Activated CD4-positive, alpha-beta T cell treated with anti-CD3 and anti-CD28 coated beads, Interleukin-2, amount 10 ng/mL, durations not matched to agents 7 days and 5 days (primary cell): ENCODE data around the gene GNG2. TPM values are rescaled to one million over a fixed set of nuclear protein-coding genes. Genes with fewer than 3 reads are reported as not detected.

Experiments
- CTCF ChIA-PET: fragments of 350-600 bp; sonication (Branson Sonifier 250); formaldehyde crosslinking; loops from one replicate; lab custom pipeline; 2021; ENCODE audit warnings: antibody characterized with exemption; lab: Charles Lee
- POLR2A ChIA-PET: fragments of 350-600 bp; sonication (Branson Sonifier 250); formaldehyde crosslinking; loops from one replicate; lab custom pipeline; 2021; ENCODE audit warnings: antibody characterized with exemption; lab: Charles Lee
- DNase-seq: peaks from one replicate; pipeline ENCODE4 v3.0.0-alpha.2; 2020
- H3K27ac Mint-ChIP-seq: one replicate; pipeline ENCODE4 v1.8.0; 2021; ENCODE audit warnings: mild to moderate bottlenecking, moderate library complexity, mixed read lengths
- H3K27me3 Mint-ChIP-seq: one replicate; pipeline ENCODE4 v1.8.0; 2021; ENCODE audit warnings: mixed read lengths
- H3K36me3 Mint-ChIP-seq: one replicate; pipeline ENCODE4 v1.8.0; 2021; ENCODE audit warnings: low read depth, mixed read lengths
- H3K4me1 Mint-ChIP-seq: one replicate; pipeline ENCODE4 v1.8.0; 2021; ENCODE audit warnings: mixed read lengths
- H3K4me3 Mint-ChIP-seq: one replicate; pipeline ENCODE4 v1.8.0; 2021; ENCODE audit warnings: mild to moderate bottlenecking, moderate library complexity, mixed read lengths
- H3K9me3 Mint-ChIP-seq: one replicate; pipeline ENCODE4 v1.8.0; 2021; ENCODE audit warnings: mixed read lengths
- total RNA-seq, 2 experiments: library from RNA; stranded (reverse); gene quantifications; one replicate each; pipeline ENCODE4 v1.2.3, GENCODE V29; 2021

The GNG2 gene
- total RNA-seq, 2 experiments from 2014 or later: 248 to 260 TPM

DNA sequence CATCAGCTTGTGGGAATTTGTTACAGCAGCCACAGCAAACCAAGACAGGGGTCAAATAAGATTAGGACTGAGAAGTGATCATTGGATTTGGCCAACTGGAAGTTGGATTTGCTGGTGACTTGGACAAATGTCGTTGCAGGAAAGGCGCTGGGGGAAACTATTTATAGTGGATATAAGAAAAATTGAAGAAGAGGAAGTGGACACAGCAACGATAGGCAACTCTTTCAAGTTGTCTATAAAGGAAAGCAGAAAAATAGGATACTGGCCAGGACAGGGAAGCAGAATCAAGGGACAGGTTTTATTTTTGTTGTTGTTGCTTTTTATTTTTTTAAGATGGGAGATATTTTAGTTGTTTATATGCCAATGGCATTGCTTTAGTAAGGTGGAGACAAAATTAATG is 72.8 kb downstream of the GNG2 start:
- peaks cover 38% of the 10 kb centered on the region for H3K4me1 Mint-ChIP-seq
- POLR2A ChIA-PET: no interaction called here
- H3K36me3 Mint-ChIP-seq: peaks cover 62% of the 10 kb centered on the region

DNA sequence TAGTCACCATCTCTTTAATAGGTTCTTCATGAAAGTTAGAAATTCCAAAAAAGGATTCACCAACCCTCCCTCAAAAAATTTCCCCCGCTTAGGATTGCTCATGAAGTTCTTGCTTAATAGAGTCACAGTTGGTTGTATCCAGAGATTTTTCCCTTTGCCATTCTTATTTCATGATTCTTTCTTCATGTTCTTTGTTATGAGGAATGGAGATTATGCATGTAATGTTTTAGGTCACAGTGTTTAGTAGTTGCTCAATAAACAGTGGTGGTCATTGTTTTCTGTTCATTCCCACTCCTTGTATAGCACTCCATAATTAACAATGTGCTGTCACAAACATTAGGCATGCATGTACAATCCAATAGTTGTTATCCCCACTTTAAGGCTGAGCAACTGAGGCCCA is 77.7 kb downstream of the GNG2 start:
- ChIA-PET POLR2A (no interaction called here), CTCF (no interaction called here)
- Mint-ChIP-seq H3K36me3 (peaks cover 60% of the 10 kb centered on the region), H3K27ac (no peak overlapping the region), H3K9me3 (no peaks in the 10 kb centered on the region), H3K4me3 (no peak overlapping the region), H3K27me3 (no peaks in the 10 kb centered on the region), H3K4me1 (peaks cover 18% of the 10 kb centered on the region)
- no peak for DNase-seq

More for the DNA sequence above, 72.8 kb downstream of the GNG2 start:
- CTCF ChIA-PET: no interaction called here
- Mint-ChIP-seq H3K9me3 (no peaks in the 10 kb centered on the region), H3K27me3 (no peaks in the 10 kb centered on the region), H3K27ac (no peak overlapping the region), H3K4me3 (no peak overlapping the region)
- no peak for DNase-seq

DNA sequence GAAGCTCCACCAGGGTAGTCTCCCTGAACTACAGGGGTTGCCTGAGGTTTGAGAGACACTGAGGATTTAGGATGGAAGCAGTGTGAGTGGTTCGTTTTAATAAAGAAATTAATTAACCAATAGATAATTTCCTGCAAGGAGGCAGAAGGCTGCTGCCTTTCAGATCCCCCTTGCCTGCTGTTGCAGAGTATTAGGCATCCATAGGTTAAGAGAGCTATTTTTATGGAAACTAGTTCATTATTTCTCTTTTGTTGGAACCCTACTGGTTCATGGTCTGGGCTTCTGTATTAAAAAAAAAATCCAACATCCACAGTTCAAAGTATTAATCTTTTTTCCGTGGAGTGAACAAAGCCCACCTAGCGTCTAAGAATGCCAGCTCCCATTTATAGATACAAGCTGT is 78.4 kb downstream of the GNG2 start:
- H3K36me3 Mint-ChIP-seq: peaks cover 60% of the 10 kb centered on the region
- CTCF ChIA-PET: no interaction called here

DNA sequence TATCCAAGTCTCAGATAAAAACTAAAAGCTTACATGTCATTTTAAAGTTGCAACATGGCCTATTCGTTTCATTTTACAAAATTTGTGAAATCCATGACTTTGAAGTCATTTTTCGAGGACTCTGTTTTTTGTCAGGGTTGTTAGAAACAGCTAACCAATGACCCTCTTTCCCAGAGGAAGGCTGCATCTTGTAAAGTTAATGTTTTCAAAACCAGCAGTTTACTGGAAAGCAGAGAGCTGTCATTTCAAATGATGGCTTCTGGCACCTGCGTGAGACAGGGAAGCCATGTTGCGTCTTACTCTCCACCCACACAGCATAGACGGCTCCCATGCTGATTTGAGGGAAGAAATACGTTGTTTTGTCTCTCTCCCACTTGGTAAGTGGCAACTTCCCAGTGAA is 78.8 kb downstream of the GNG2 start:
- H3K4me3 Mint-ChIP-seq: no peak overlapping the region
- H3K27me3 Mint-ChIP-seq: no peaks in the 10 kb centered on the region
- no peak for DNase-seq
- CTCF ChIA-PET: no interaction called here
- peaks cover 4% of the 10 kb centered on the region for H3K9me3 Mint-ChIP-seq
- H3K27ac Mint-ChIP-seq: no peak overlapping the region
- peaks cover 14% of the 10 kb centered on the region for H3K4me1 Mint-ChIP-seq
- peaks cover 60% of the 10 kb centered on the region for H3K36me3 Mint-ChIP-seq
- POLR2A ChIA-PET: interaction anchor here (0.6 kb wide), 1 partner anchor 320 kb away, joined by 3 read pairs; no protein-coding TSS in a partner anchor

More for the DNA sequence above, 78.4 kb downstream of the GNG2 start:
- Mint-ChIP-seq H3K27me3 (no peaks in the 10 kb centered on the region), H3K27ac (no peak overlapping the region), H3K4me3 (no peak overlapping the region), H3K9me3 (peaks cover 4% of the 10 kb centered on the region), H3K4me1 (peaks cover 15% of the 10 kb centered on the region)
- DNase-seq: no peak
- POLR2A ChIA-PET: interaction anchor here (0.6 kb wide), 1 partner anchor 320 kb away, joined by 3 read pairs; no protein-coding TSS in a partner anchor

DNA sequence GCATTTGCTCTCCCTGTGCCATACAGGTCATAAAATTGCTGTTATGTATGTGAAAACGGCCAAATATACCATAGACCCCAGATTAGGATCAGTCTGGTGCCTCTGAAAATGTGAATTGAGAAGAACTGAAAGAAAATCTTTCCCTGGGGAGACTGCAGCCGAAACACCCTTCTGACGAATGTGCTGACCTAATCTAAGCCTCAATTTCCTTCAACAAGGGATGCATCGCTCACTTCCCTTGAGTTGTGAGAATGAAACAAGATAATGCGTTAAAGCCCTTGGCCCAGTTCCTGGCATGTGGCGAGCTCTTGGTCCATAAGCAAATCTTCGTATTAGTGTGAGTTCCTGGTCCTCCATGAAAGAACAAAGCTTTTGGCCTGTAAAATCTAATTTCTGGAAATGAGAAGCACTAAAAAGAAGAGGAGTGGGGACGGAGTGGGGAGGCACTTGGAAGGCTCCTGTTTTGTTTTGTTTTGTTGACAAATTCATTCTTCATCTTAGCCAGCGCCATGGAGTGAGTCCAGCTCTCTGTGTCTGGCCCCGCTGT is 79.4 kb downstream of the GNG2 start:
- H3K4me3 Mint-ChIP-seq: no peak overlapping the region
- peaks cover 14% of the 10 kb centered on the region for H3K4me1 Mint-ChIP-seq
- H3K36me3 Mint-ChIP-seq: peaks cover 60% of the 10 kb centered on the region
- DNase-seq: no peak
- ChIA-PET POLR2A (interaction anchor here (0.9 kb wide), 1 partner anchor 112 kb away, joined by 3 read pairs; no protein-coding TSS in a partner anchor), CTCF (no interaction called here)
- H3K9me3 Mint-ChIP-seq: peaks cover 5% of the 10 kb centered on the region
- H3K27ac Mint-ChIP-seq: no peak overlapping the region
- H3K27me3 Mint-ChIP-seq: no peaks in the 10 kb centered on the region

DNA sequence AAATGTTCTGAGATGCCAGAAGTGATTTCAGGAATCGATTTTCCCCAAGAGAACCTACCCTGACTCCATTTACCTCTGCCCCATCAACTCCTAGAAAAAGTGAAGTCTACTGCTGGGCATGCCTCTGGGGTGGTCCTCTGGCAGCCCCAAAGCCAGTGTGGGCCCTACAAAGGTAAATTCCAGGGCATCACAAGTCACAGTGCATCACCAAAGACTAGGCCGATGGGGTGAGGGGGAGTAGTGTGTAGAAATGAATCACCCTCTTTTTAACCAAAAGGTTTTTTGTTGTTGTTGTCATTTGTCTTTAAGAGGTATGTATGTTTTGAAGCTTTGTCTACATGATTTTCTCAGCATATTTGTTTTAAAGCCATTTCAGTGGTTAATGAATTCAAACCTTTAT is 82.6 kb downstream of the GNG2 start:
- ChIA-PET POLR2A (no interaction called here), CTCF (no interaction called here)
- peaks cover 23% of the 10 kb centered on the region for H3K4me1 Mint-ChIP-seq
- peaks cover 25% of the 10 kb centered on the region for H3K9me3 Mint-ChIP-seq
- H3K27me3 Mint-ChIP-seq: no peaks in the 10 kb centered on the region
- DNase-seq: no peak
- no peak overlapping the region for H3K27ac Mint-ChIP-seq
- no peak overlapping the region for H3K4me3 Mint-ChIP-seq
- peaks cover 74% of the 10 kb centered on the region for H3K36me3 Mint-ChIP-seq

DNA sequence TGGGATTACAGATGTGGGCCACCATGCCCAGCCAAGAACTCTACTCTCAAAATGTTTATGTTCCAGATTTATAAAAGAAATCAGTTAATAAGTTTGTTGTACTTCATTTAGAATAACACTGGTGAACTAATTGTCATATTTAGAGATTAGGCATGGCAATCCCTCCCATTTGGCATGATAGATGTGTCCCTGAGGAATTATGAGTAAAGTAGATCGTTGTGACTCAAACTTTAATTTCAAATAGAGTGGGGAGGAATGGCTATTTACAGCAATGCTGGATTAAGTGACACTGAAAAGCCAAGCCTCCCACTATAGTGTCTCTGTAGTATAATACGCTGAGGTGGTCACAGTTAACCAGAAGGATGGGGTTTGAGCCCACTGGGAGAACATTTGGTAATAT is 89.6 kb downstream of the GNG2 start:
- POLR2A ChIA-PET: no interaction called here
- no peak overlapping the region for H3K4me3 Mint-ChIP-seq
- no peak overlapping the region for H3K27ac Mint-ChIP-seq
- no peak for DNase-seq
- H3K27me3 Mint-ChIP-seq: no peaks in the 10 kb centered on the region
- peaks cover 10% of the 10 kb centered on the region for H3K4me1 Mint-ChIP-seq
- peaks cover 19% of the 10 kb centered on the region for H3K9me3 Mint-ChIP-seq
- CTCF ChIA-PET: no interaction called here
- H3K36me3 Mint-ChIP-seq: peaks cover 82% of the 10 kb centered on the region

DNA sequence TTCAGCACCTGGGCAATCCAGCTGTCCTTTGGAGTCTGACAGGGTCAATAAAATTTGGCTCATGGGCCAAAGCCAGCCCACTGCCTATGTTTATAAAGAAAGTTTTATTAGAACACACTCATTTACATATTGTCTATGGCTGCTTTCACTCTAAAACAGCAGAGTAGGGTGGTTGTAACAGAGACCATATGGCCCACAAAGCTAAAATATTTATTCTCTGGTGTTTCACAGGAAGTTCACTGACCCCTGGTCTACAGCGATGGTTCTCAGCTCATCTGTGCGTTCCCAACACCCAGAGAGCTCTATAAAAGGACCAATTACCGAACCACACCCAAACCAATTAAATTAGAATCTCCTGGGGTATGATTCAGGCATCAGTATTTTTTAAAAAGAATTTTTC is 91.2 kb downstream of the GNG2 start:
- Mint-ChIP-seq H3K4me1 (peaks cover 4% of the 10 kb centered on the region), H3K27me3 (no peaks in the 10 kb centered on the region), H3K4me3 (no peak overlapping the region), H3K27ac (no peak overlapping the region), H3K36me3 (peaks cover 81% of the 10 kb centered on the region), H3K9me3 (peaks cover 8% of the 10 kb centered on the region)
- no peak for DNase-seq
- POLR2A ChIA-PET: no interaction called here
- CTCF ChIA-PET: interaction anchor here (0.6 to 1.3 kb wide), 4 partner anchors 13 to 127 kb away, joined by 3 to 5 read pairs (median 4); no protein-coding TSS in a partner anchor

DNA sequence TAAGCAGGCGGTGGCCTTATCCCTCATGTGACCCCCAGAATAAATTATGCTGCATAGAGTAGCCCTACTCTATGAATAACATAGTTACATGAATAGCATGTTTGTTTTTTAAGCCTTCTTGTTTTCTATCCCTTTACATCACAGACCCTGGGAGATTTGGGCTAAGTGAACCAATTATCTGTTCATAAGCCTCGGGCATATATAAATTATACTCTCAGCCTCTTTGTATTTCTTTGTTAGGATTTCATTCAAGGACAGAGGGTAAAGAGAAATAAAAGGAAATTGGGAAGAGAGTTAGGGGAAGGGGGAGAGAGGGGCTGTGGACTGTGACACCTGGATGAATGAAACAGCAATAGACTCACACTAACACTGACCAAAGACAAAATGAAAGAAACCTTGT is 93.6 kb downstream of the GNG2 start:
- peaks cover 21% of the 10 kb centered on the region for H3K9me3 Mint-ChIP-seq
- ChIA-PET CTCF (interaction anchor here (0.8 kb wide), 1 partner anchor 59 kb away, joined by 3 read pairs; no protein-coding TSS in a partner anchor), POLR2A (no interaction called here)
- H3K36me3 Mint-ChIP-seq: peaks cover 95% of the 10 kb centered on the region
- no peaks in the 10 kb centered on the region for H3K27me3 Mint-ChIP-seq
- no peak for DNase-seq
- no peak overlapping the region for H3K4me3 Mint-ChIP-seq
- no peaks in the 10 kb centered on the region for H3K4me1 Mint-ChIP-seq
- no peak overlapping the region for H3K27ac Mint-ChIP-seq

DNA sequence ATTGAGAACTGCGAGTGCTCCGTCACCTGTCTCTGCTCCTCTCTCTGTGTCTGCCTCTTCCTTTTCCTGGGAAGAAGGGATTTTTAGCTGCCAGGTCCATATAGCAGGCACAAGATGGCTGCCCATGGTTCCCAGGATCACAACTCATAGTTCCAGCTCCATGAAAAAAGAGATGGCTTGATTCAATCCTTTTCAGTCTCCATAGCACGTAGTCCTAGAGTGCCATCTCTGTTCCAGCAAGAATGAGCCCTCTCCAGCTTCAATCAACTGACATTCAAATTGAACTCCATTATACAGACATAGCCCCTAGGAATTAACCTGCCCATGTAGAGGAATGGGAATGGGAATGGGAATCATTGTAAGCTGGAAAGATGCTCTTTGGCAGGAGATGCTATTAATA is 94.2 kb downstream of the GNG2 start:
- POLR2A ChIA-PET: no interaction called here
- DNase-seq: no peak
- peaks cover 26% of the 10 kb centered on the region for H3K9me3 Mint-ChIP-seq
- H3K4me1 Mint-ChIP-seq: no peaks in the 10 kb centered on the region
- no peaks in the 10 kb centered on the region for H3K27me3 Mint-ChIP-seq
- CTCF ChIA-PET: interaction anchor here (0.8 kb wide), 1 partner anchor 60 kb away, joined by 3 read pairs; no protein-coding TSS in a partner anchor
- H3K27ac Mint-ChIP-seq: no peak overlapping the region
- no peak overlapping the region for H3K4me3 Mint-ChIP-seq
- peaks cover 98% of the 10 kb centered on the region for H3K36me3 Mint-ChIP-seq

DNA sequence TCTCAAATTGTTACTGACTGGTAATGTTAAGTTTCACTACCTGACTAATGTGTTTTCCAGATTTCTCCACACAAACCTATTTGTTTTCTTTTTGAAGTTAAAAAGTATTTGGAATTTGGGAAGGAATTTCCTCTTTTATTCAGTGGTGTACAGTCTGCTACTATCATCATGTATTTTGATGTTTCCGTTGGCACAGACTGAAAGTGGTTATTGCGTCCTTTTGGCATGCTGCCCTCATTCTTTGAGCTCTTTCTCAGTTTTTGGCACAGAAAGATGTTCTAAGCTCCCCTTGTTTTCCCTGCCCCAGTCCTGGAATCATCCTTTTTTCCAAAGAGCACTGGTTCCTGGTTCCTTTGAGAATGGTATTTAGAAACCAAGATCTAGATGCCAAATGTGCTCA is 97.5 kb downstream of the GNG2 start:
- Mint-ChIP-seq H3K9me3 (peaks cover 33% of the 10 kb centered on the region), H3K27ac (no peak overlapping the region), H3K36me3 (peaks cover 94% of the 10 kb centered on the region), H3K4me1 (peaks cover 24% of the 10 kb centered on the region), H3K4me3 (no peak overlapping the region), H3K27me3 (no peaks in the 10 kb centered on the region)
- CTCF ChIA-PET: interaction anchor here (0.9 to 1.8 kb wide), 3 partner anchors 17 to 58 kb away, joined by 3 to 6 read pairs (median 3); no protein-coding TSS in a partner anchor
- DNase-seq: no peak
- POLR2A ChIA-PET: no interaction called here

DNA sequence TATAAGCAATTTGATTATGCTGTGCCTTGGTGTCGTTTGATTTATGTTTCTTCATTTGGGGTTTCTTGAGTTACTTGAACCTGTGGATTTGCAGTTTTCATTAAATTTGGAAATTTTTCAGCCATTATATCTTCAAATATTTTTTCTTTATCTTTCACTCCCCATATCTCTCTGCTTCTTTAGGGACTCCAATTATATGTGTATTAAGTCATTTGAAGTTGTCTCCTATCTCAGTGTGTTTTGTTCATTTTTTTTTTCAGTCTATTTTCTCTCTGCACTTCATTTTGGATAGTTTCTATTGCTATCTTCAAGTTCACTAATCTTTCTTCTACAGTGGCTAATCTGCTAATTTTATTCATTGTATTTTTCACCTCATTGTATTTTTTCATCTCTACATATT is 99.5 kb downstream of the GNG2 start:
- ChIA-PET CTCF (no interaction called here), POLR2A (no interaction called here)
- DNase-seq: no peak
- peaks cover 32% of the 10 kb centered on the region for H3K4me1 Mint-ChIP-seq
- H3K4me3 Mint-ChIP-seq: no peak overlapping the region
- H3K9me3 Mint-ChIP-seq: peaks cover 33% of the 10 kb centered on the region
- H3K27me3 Mint-ChIP-seq: no peaks in the 10 kb centered on the region
- H3K27ac Mint-ChIP-seq: no peak overlapping the region
- peaks cover 84% of the 10 kb centered on the region for H3K36me3 Mint-ChIP-seq

DNA sequence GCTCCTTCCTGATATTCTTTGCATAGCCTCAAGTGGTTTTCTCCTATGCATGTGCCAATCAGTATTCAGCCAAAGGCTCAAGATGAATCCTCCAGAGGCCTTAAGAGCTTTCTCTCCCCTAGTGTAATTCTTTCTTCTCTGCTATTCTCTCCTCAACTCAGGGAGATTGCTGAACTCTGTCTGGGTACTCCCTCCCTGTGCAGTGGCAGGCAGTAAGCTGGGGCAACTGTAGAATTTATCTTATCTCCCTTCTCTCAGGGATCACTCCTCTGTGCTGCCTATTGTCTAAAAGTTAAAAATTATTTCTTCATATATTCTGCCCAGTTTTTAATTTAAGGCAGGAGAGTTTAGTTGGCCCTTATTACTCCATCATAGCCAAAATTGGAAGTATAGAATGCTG is 100.5 kb downstream of the GNG2 start:
- Mint-ChIP-seq H3K4me3 (no peak overlapping the region), H3K27me3 (no peaks in the 10 kb centered on the region), H3K4me1 (peaks cover 32% of the 10 kb centered on the region), H3K27ac (no peak overlapping the region), H3K36me3 (peaks cover 77% of the 10 kb centered on the region), H3K9me3 (peaks cover 30% of the 10 kb centered on the region)
- POLR2A ChIA-PET: no interaction called here
- CTCF ChIA-PET: no interaction called here
- no peak for DNase-seq
